Panc1 (cell line): ENCODE results near the gene DOK7.

Experiments
- POLR2AphosphoS5 ChIP-seq: IDR thresholded peaks from 2 replicates; pipeline ENCODE4 v1.6.1; 2012; ENCODE audit warnings: mild to moderate bottlenecking, low read depth, low read length, moderate library complexity
- TCF7L2 ChIP-seq: IDR thresholded peaks from 2 replicates; pipeline ENCODE4 v1.6.1; 2011; ENCODE audit warnings: mild to moderate bottlenecking, low read depth, low read length, inconsistent platforms
- TF ChIP-seq, protein P1 (sequence below): fragments of 450-650 bp; IDR thresholded peaks from 2 replicates; pipeline ENCODE4 v1.5.1; 2017; ENCODE audit warnings: mild to moderate bottlenecking

DNA sequence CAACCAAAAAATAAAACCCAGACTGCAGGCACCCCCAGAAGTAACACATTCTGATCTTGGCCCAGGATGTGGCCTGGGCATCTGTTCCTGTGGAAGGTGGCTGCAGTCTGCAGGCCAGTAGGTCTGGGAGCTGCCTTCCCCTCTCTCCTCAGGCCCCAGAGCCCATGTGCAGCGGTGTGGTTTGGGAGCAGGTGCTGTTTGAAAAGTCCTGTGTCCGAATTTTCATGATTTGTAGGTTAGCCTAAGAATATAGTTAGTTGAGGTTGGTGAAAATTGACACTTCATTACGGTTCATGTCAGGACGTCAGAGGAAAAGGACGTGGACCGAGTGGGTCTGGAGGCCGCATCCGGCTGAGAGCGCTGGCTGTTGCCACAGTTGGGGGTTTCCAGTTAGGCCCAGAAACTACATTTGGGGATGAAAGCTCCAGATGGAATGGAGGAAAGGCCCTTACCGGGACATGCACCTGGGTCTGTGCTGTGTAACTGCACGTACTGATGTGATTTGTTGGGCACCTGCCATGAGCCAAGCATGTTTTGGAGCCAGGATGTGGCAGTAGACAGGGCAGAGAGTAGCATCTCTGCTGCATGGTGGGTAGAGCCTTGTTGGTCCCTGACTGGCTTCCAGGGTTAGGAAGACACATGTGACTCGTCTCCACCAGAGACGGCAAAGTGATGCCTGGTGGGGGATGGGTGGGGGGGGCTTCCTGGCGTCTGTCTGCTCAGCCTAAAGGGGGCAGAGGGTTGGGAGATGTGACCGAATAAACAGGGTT is 43.1 kb upstream of the DOK7 start:
- TF ChIP-seq, protein P1, sequence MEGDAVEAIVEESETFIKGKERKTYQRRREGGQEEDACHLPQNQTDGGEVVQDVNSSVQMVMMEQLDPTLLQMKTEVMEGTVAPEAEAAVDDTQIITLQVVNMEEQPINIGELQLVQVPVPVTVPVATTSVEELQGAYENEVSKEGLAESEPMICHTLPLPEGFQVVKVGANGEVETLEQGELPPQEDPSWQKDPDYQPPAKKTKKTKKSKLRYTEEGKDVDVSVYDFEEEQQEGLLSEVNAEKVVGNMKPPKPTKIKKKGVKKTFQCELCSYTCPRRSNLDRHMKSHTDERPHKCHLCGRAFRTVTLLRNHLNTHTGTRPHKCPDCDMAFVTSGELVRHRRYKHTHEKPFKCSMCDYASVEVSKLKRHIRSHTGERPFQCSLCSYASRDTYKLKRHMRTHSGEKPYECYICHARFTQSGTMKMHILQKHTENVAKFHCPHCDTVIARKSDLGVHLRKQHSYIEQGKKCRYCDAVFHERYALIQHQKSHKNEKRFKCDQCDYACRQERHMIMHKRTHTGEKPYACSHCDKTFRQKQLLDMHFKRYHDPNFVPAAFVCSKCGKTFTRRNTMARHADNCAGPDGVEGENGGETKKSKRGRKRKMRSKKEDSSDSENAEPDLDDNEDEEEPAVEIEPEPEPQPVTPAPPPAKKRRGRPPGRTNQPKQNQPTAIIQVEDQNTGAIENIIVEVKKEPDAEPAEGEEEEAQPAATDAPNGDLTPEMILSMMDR: no peak
- TF ChIP-seq TCF7L2 (no peak), POLR2AphosphoS5 (no peak)
